NK-92 (cell line): ENCODE measurements around the gene HHIP.
"Not testable (repeated sequence)": the region's sequence is repeated elsewhere in the genome, so short reads cannot be mapped to it uniquely, and the experiment has no call there.

Experiments used
- DNase-seq: peaks from one replicate; lab custom pipeline; 2025; ENCODE audit not compliant: unreplicated experiment; lab: John Stamatoyannopoulos, UW

The HHIP gene

DNA sequence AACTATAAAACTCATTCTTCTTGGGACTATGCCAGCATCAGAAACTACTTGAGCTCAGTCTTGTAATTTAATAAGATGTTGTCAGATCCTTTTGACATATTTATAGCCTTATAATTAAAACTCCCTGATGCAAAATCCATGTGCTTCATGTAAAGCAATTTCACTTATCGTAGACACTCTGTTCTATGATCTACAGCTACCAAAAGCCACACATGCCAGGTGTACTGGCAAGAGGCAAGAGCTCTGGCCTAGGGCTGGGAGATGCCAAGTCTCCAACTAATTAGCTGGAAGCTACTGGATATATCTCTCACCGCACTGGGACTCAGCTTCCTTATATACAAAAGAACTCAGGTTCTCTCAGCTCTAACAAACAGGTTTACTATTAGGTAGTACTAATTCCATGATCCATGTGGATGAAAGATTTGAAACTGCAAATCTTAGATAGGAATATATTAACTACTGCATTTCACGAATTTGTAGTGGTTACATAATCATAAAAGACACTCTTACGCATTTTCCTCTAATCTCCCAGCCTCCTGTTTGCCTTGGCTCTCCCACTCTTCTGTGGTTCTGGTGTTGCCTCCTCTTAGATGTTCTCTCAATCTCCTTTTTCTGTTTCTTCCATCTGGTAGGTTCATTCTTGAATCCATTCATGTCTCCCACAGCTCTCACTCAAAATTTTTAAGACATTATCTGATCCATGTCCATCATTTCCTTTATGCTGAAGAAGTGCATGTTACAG, 103.0 kb downstream of the HHIP start:
- no peak for DNase-seq

DNA sequence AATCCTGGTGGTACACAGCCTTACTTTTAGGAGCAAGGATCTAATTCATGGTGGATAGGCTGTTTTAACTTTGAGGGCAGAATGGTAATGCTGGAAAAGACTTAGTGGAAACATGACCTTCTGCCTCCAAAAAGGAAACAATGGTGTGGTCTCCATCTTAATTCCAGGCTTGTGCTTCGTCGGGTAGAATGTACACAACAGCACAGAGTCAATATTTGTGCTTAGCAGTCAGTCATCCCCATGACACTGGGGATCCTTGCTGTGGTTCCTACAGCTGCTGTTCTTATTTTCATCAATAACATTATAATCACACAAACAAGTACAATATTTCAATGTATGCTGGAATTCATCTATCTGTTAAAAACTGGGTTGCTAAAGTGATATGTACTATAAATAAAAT, 104.4 kb downstream of the HHIP start:
- DNase-seq = no peak

DNA sequence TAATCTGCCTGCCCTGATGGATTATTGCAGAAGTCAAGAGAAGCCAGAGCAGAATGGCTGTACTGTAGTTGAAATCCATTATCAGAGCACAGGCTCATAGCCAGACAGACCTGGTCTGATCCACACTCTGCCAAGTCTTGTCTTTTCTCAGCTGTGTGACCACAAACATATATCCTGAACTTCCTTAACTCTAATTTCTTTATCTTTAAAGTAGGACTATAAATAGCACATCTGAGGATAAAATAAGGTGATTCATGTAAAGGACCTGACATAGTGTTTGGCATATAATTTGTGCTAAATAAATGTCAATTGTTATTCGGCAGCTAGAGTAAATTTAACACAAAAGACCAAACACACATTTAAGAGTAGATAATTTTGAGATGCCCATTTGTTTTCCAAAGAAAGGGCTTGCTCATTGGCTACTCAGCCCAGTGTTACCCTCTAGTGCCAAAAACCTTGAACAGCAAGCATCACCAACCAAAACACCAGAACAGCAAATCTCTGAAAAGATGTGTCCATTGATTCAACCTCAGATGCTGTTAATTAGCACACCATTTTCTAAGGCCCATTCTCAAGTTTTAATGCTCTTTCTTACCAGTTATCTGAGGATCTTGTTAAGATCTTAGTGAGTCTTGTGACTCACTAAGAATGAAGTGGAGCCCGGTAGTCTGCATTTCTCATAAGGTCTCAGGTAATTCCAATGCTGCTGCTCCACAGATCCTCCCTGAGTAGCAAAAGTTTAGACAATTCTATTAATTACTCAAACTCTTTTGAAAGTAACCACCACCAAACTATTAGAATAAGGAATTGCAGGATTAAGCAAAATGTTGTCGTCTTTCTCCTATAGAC, 108.8 kb downstream of the HHIP start:
- no peak for DNase-seq

DNA sequence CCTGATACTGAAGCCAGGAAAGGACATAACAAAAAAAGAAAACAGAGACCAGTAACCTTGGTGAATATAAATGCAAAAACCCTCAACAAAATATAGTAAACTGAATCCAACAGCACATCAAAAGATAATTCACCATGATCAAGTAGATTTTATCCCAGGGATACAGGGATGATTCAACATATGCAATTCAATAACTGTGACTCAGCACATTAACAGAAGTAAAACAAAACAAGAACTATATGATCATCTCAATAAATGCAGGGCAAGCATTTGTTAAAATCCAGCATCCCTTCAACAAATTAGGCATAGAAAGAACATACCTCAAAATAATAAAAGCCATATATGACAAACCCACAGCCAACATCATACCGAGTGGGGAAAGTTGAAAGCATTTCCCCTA, 112.0 kb downstream of the HHIP start:
- no peak for DNase-seq

DNA sequence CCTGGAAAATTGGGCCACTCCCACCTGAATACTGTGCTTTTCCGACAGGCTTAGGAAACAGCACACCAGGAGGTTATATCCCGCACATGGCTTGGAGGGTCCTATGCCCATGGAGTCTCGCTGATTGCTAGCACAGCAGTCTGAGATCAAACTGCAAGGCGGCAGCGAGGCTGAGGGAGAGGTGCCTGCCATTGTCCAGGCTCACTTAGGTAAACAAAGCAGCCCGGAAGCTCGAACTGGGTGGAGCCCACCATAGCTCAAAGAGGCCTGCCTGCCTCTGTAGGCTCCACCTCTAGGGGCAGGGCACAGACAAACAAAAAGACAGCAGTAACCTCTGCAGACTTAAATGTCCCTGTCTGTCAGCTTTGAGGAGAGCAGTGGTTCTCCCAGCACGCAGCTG, 122.9 kb downstream of the HHIP start:
- not testable (repeated sequence) for DNase-seq

DNA sequence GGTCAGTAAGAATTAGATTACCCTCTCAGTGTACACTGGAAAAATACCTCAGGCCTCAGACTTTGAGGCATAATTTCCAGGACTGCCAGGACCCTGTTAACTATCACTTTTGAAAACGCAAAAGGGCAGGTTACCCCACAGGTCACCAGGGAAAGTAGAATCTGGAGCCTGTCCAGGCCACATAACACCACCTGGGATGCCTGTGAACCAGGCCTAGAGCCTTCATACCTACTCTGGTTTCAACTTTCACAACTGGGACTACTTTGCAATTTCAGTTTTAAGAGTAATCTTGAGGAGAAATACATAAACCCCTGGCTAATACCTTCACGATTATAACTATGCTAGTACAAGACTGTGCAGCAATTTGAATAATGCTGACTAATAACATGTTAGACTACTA, 132.4 kb downstream of the HHIP start:
- no peak for DNase-seq

DNA sequence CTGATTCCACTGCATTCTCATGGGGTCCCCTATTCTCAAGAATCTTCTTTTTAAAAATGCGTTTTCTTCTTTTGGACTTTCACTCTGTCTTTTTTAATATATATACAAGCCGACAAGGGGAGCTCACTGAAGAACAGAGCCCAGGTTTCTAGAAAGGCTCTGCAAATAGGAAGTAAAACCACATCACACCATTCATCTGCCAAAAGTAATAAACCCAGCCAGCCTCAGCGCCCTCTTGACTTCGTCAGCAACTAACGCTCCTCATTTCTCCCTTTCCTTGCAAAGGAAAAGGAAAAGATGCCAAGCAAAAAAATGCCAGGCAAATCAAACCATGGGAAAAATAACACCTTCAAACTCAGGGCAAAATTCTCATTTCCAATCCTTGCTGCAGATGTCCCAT, 136.4 kb downstream of the HHIP start:
- no peak for DNase-seq

DNA sequence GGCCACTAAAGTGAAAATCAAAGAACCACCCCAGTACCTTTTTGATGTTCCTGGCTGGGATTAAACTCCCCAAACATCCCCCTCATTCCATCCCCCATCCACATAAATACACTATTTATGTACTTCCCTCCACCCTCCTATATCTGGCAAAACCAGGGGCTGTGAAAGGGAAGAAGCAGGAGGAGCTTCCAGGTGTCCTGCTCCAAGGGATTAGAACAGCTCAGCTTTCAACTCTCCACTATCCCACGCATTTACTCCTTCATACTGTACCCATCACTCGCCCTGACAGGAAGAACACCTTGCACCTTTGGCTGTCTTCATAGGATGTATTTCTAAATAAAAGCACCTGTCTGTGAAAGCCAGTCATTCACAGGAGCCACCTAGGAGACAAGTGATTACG, 140.0 kb downstream of the HHIP start:
- no peak for DNase-seq

DNA sequence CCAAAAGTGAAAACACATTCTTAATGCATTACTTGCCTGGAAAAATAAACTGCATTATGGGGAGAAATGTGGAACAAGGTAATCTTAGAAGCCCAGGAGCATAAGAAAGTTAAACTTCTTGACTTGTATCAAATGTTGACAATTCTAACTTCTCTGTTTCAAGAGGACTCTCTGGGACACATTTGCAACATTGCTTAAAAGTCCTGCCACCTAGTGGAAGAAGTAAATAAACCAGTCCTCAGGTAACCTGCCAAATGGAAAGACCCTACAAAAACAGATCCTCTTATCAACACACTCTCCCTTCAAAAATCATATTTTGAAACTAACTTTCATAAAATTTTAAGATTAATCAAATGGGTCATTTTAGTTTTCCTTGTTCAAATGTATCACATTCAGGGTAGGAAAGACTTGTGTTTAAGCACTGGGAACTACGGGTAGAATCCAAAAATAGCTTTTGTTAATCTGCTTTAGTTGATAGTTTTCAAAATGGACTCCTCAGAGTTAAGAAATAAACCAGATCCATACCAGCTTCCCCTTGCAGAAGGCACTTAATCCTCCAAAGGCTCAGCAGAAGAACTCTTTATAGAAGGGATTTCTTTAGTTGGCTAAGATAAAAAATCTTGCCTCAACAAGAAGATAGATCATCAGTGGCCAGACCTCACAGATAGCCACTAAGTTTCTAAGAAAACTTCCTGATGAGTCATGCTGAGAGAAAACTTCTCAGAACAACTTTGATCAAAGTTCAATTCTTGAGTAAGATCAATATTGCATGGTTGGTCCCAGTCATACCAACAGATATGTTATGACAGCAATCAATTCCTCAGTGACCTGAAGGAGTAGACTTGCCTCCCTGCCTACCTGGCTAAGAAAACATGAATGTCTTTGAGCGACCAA, 141.7 kb downstream of the HHIP start:
- DNase-seq = no peak

DNA sequence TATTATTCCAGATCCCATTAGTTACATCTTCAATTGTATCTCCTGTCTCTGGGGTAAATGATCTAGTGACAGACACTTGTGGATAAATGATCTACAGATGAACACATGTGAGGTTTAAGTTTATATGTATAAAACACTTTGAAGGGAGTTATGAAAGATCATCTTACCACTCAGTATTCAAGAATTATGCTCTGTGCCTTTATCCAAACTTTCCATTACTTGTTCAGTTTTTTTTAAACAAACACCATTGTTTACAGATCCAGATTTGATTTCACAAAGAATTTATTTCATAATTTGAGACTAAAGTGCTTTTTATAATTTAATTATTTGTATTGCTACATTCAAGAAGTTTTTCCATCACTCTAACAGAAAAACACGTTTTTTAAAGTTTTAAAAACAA, 142.5 kb downstream of the HHIP start:
- no peak for DNase-seq

DNA sequence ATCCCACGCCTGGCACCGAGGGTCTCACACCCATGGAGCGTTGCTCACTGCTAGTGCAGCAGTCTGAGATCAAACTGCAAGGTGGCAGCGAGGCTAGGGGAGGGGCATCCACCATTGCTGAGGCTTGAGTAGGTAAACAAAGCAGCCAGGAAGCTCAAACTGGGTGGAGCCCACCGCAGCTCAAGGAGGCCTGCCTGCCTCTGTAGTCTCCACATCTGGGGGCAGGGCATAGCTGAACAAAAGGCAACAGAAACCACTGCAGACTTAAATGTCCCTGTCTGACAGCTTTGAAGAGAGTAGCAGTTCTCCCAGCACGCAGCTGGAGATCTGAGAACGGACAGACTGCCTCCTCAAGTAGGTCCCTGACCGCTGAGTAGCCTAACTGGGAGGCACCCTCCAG, 146.0 kb downstream of the HHIP start:
- not testable (repeated sequence) for DNase-seq
